Measurements from ENCODE around the gene TMEM52. TPM values are rescaled to one million over a fixed set of nuclear protein-coding genes. Genes with fewer than 3 reads are reported as not detected.

The TMEM52 gene
- total and polyA plus RNA-seq, 10 donors, result 0.35 to 4.7 (median 1.7) TPM; not detected in 1

DNA sequence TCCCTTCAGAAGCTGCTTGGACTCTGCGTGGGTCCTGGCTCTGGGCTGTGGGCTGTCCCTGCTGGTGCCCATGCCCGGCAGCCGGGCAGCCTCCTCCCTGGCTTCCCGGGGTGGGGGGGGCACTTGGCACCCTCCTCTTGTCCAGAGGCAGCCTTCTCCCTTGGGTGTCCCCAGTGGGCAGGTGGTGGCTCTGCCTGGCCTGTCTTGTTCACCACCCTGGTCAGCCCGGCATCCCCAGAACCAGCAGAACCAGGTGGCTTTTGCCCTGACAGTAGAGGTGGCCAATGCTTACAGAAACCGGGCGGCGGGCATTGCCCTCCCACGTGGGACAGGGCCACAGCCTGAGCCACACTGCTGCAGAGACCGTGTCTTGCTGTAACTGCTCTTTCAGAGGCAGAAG lies 46.5 kb upstream of the TMEM52 start:
- no peak for DNase-seq
- intact Hi-C loops (cut with DNase I; ENCODE audit: low total_unique reads), result no loop called here
- WGBS, 5 donors, result 77 to 90% (median 79%) methylated on average over 9 to 10 of the region's 10 CpGs; no CpG with 5 or more reads in 1 of the 5 donors

DNA sequence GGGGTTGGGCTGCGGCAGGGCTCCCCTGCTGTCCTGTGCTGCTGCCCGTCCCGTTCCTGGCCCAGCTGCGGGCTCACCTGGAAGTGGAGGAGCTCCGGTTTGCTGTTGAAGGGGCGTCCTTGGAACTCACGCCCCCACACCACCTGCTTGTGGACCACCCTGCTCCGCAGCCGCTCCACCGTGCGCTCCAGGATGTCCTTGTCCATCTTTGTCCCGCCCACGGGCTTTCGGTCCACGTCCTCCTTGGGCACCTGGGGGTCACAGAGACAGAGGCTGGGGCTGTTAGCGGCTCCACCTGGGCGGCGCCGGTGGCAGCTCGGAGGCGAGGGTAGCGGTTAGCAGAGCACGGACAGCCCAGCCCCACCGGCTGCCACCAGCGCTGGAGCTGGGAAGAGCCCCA lies 45.7 kb upstream of the TMEM52 start:
- no peaks in the 10 kb centered on the region for H3K9me3 ChIP-seq
- 83 to 84% (median 83%) methylated on average over 18 to 25 of the region's 25 CpGs for WGBS, 5 donors
- H3K27me3 ChIP-seq (replicated peaks in 1 of 7), result peaks cover 0 to 74% (median 9%) of the 10 kb centered on the region in 7 donors
- no peak for DNase-seq
- intact Hi-C loops (cut with DNase I; ENCODE audit: low total_unique reads), result no loop called here
- H3K36me3 ChIP-seq, result no peaks in the 10 kb centered on the region
- no peak overlapping the region for H3K4me3 ChIP-seq
- no peak overlapping the region for H3K27ac ChIP-seq
- peaks cover 0 to 6% (median 3%) of the 10 kb centered on the region in 6 donors for H3K4me1 ChIP-seq
- no peak for TF ChIP-seq POLR2A (IDR thresholded peaks at IDR 0.05)
- TF ChIP-seq, protein P1, sequence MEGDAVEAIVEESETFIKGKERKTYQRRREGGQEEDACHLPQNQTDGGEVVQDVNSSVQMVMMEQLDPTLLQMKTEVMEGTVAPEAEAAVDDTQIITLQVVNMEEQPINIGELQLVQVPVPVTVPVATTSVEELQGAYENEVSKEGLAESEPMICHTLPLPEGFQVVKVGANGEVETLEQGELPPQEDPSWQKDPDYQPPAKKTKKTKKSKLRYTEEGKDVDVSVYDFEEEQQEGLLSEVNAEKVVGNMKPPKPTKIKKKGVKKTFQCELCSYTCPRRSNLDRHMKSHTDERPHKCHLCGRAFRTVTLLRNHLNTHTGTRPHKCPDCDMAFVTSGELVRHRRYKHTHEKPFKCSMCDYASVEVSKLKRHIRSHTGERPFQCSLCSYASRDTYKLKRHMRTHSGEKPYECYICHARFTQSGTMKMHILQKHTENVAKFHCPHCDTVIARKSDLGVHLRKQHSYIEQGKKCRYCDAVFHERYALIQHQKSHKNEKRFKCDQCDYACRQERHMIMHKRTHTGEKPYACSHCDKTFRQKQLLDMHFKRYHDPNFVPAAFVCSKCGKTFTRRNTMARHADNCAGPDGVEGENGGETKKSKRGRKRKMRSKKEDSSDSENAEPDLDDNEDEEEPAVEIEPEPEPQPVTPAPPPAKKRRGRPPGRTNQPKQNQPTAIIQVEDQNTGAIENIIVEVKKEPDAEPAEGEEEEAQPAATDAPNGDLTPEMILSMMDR (IDR thresholded peaks at IDR 0.05 in 8 of 11, conservative IDR thresholded peaks at IDR 0.05 in 3 of 11), result no peak
- TF ChIP-seq POLR2AphosphoS5 (IDR thresholded peaks at IDR 0.05), result no peak

More for the DNA sequence above, 46.5 kb upstream of the TMEM52 start:
- Histone ChIP-seq H3K27me3 (replicated peaks in 1 of 7) (peaks cover 0 to 67% (median 9%) of the 10 kb centered on the region in 7 donors), H3K9me3 (no peaks in the 10 kb centered on the region), H3K4me3 (no peak overlapping the region), H3K36me3 (no peaks in the 10 kb centered on the region), H3K27ac (no peak overlapping the region), H3K4me1 (no peaks in the 10 kb centered on the region)
- TF ChIP-seq POLR2AphosphoS5 (IDR thresholded peaks at IDR 0.05) (no peak), POLR2A (IDR thresholded peaks at IDR 0.05) (no peak)
- TF ChIP-seq, protein P1 (IDR thresholded peaks at IDR 0.05 in 8 of 11, conservative IDR thresholded peaks at IDR 0.05 in 3 of 11), result no peak

DNA sequence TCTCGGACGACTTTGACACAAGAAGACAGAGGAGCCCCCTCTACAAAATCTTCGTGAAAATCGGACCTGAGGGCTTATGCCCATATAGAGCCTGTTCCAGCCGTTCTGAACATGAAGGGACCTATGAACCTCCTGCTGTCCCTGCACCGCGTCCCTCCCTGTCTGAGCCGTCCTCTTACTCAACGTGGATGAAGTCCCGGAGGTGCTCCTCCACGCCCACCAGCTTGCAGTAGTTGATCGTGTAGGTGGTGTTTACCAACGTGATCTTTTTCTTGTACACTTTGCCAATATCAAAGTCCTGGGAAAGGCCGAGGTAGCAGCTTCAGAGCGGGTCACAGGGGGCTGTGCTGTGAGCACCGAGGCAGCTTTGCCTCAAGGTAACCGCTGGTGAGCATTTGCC lies 44.5 kb upstream of the TMEM52 start:
- H3K4me1 ChIP-seq, result peaks cover 0 to 11% (median 5%) of the 10 kb centered on the region in 6 donors
- intact Hi-C loops (cut with DNase I; ENCODE audit: low total_unique reads), result no loop called here
- no peak for DNase-seq
- no peak for TF ChIP-seq POLR2AphosphoS5 (IDR thresholded peaks at IDR 0.05)
- TF ChIP-seq POLR2A (IDR thresholded peaks at IDR 0.05), result no peak
- TF ChIP-seq, protein P1 (IDR thresholded peaks at IDR 0.05 in 8 of 11, conservative IDR thresholded peaks at IDR 0.05 in 3 of 11), result no peak
- H3K9me3 ChIP-seq, result no peaks in the 10 kb centered on the region
- H3K27me3 ChIP-seq (replicated peaks in 1 of 7), result peaks cover 0 to 82% (median 9%) of the 10 kb centered on the region in 7 donors
- WGBS, 5 donors, result 86 to 94% (median 88%) methylated on average over 17 of the region's 17 CpGs
- H3K4me3 ChIP-seq, result no peak overlapping the region
- no peaks in the 10 kb centered on the region for H3K36me3 ChIP-seq
- H3K27ac ChIP-seq, result no peak overlapping the region

DNA sequence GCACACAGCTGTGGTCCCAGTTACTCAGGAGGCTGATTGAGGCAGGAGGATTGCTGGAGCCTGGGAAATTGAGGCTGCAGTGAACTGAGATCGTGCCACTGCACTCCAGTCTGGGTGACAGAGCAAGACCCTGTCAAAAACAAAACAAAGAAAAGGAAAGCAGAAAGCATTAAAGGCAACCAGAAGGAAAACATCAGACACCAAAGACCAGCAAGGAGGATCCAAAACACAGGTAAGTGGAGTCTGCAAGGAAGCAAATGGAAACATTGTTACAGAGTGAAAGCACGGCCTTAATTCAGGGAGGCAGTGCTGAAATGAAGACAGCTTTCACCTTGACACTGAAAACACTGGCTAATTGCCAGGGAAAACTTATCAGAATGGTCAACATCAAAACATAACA lies 43.7 kb upstream of the TMEM52 start:
- intact Hi-C loops (cut with DNase I; ENCODE audit: low total_unique reads), result no loop called here
- WGBS, 5 donors, result 65 to 78% (median 74%) methylated on average over 2 of the region's 2 CpGs
- no peak for DNase-seq

More for the DNA sequence above, 43.7 kb upstream of the TMEM52 start:
- Histone ChIP-seq H3K27me3 (replicated peaks in 1 of 7) (peaks cover 0 to 84% (median 9%) of the 10 kb centered on the region in 7 donors), H3K36me3 (no peaks in the 10 kb centered on the region), H3K27ac (no peak overlapping the region), H3K9me3 (no peaks in the 10 kb centered on the region), H3K4me1 (peaks cover 0 to 11% (median 5%) of the 10 kb centered on the region in 6 donors), H3K4me3 (no peak overlapping the region)
- TF ChIP-seq, protein P1 (IDR thresholded peaks at IDR 0.05 in 8 of 11, conservative IDR thresholded peaks at IDR 0.05 in 3 of 11), result no peak
- TF ChIP-seq POLR2AphosphoS5 (IDR thresholded peaks at IDR 0.05) (no peak), POLR2A (IDR thresholded peaks at IDR 0.05) (no peak)

Data from spleen (tissue), 11 donors.